ENCODE results near the gene CELSR2.

GRCh38 chr1:109290998-109291397 lies 41.7 kb downstream of the CELSR2 start:
- no peak for TF ChIP-seq GATA3 (IDR thresholded peaks at IDR 0.05; ENCODE audit: low read depth, low read length)
- no peak for TF ChIP-seq GATA2 (IDR thresholded peaks at IDR 0.05; ENCODE audit: low read depth, low read length)
